HG02943 (cell line): Measurements from ENCODE around the gene CARD14.

Source experiments
- ATAC-seq: cut with Tn5 transposase; IDR thresholded peaks from one replicate; pipeline ENCODE4 v1.9.1; 2021; ENCODE audit warnings: mild to moderate bottlenecking, low read depth, moderate library complexity; ENCODE audit not compliant: unreplicated experiment

The CARD14 gene

GRCh38 chr17:80208050-80208449 lies 38.2 kb downstream of the CARD14 start:
- ATAC-seq: no peak

- no peak for ATAC-seq
Observed at GRCh38 chr17:80209765-80210164, 39.9 kb downstream of the CARD14 start.

GRCh38 chr17:80210348-80211108 lies 40.7 kb downstream of the CARD14 start:
- no peak for ATAC-seq

- ATAC-seq: no peak
Observed at GRCh38 chr17:80212109-80212508, 42.3 kb downstream of the CARD14 start.

GRCh38 chr17:80212511-80212910 lies 42.7 kb downstream of the CARD14 start:
- no peak for ATAC-seq

- no peak for ATAC-seq
Observed at GRCh38 chr17:80212962-80213642, 43.3 kb downstream of the CARD14 start.

- ATAC-seq: no peak
Observed at GRCh38 chr17:80213643-80213975, 43.8 kb downstream of the CARD14 start.

- ATAC-seq: no peak
Observed at GRCh38 chr17:80214012-80214877, 44.4 kb downstream of the CARD14 start.

GRCh38 chr17:80214878-80215210 lies 45.0 kb downstream of the CARD14 start:
- ATAC-seq: no peak

GRCh38 chr17:80216473-80217456 lies 46.9 kb downstream of the CARD14 start:
- no peak for ATAC-seq

- ATAC-seq: no peak
Observed at GRCh38 chr17:80217703-80218362, 48.0 kb downstream of the CARD14 start.

GRCh38 chr17:80218391-80218790 lies 48.6 kb downstream of the CARD14 start:
- ATAC-seq: no peak

GRCh38 chr17:80219013-80219762 lies 49.4 kb downstream of the CARD14 start:
- ATAC-seq: no peak

- ATAC-seq: no peak
Observed at GRCh38 chr17:80219763-80220053, 49.9 kb downstream of the CARD14 start.

GRCh38 chr17:80220054-80220735 lies 50.4 kb downstream of the CARD14 start, which contains the start of the genes SGSH and SLC26A11:
Gene SGSH, minus strand, starts transcription at chr17:80220333. Its CDS starts 20 bp downstream, at chr17:80220313.
Gene SLC26A11, plus strand, starts transcription at chr17:80220427. Its CDS starts 1,134 bp downstream, at chr17:80221561.
- no peak for ATAC-seq

GRCh38 chr17:80220736-80221215 lies 50.9 kb downstream of the CARD14 start:
- ATAC-seq: no peak

- ATAC-seq: no peak
Observed at GRCh38 chr17:80221351-80222105, 51.7 kb downstream of the CARD14 start.
